Measurements from ENCODE around the gene SCYGR7. TPM values are rescaled to one million over a fixed set of nuclear protein-coding genes. Genes with fewer than 3 reads are reported as not detected.

The SCYGR7 gene
- total and polyA plus RNA-seq, 10 of the 15 experiments (the other 5 are each of a cell fraction or from before 2014, with no cell fraction given) = not detected

DNA sequence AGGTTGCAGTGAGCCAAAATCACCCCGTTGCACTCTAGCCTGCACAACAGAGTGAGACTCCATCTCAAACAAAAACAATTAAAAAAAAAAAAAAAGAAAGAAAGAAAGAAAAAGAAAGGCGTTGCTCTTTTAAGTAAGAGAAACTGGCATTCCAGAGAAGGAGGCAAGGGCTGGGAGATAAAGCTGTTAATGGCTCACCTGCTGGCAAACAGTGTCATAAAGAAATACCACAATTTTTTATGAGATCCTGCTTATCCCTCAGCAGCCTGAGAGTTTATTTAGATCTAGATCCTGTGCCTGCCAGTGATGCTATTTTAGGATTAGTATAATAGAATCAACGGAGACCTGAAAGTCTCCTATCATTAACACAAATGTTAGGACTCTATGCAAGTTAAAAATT, 26.6 kb upstream of the SCYGR7 start:
- CTCF ChIA-PET = no interaction called here
- Histone ChIP-seq H4K20me1 (ENCODE audit: control insufficient read depth, insufficient read depth) (no peaks in the 10 kb centered on the region), H3K27me3 (replicated peaks in 1 of 2; ENCODE audit: control insufficient read depth in 2 of 2, insufficient read depth in 2 of 2, low read length in 1 of 2) (peaks cover 2 to 3% of the 10 kb centered on the region in 2 experiments; a peak in 2 of 4 replicates), H2AFZ (ENCODE audit: control insufficient read depth, low read depth, low read length) (no peak overlapping the region), H3K4me2 (ENCODE audit: control insufficient read depth, insufficient read depth) (no peak overlapping the region), H3K4me1 (ENCODE audit: control insufficient read depth, insufficient read depth, low read length) (no peaks in the 10 kb centered on the region), H3K9ac (ENCODE audit: control insufficient read depth, insufficient read depth, low read length) (no peak overlapping the region), H3K27ac (ENCODE audit: control insufficient read depth, insufficient read depth) (no peak overlapping the region), H3K9me3 (replicated peaks; ENCODE audit: control insufficient read depth, insufficient read depth, low read length) (no peaks in the 10 kb centered on the region), H3K36me3 (ENCODE audit: control insufficient read depth in 2 of 2, insufficient read depth in 2 of 2, low read length in 1 of 2) (no peaks in the 10 kb centered on the region), H3K4me3 (no peak overlapping the region), H3K79me2 (ENCODE audit: control insufficient read depth, insufficient read depth, low read length) (no peaks in the 10 kb centered on the region)
- in situ Hi-C loops (cut with MboI) (no loop called here), intact Hi-C loops (cut with micrococcal nuclease; ENCODE audit: unreplicated experiment) (no loop called here)
- FAIRE-seq (no peak), ATAC-seq (no peak), DNase-seq (ENCODE audit: low read depth, low spot score) (no peak)
- RAD21 ChIA-PET (ENCODE audit: unreplicated experiment) = no interaction called here
- SMC1A ChIA-PET (ENCODE audit: uncharacterized antibody, unreplicated experiment) = no interaction called here
- no TSS peak for BruUV-seq (replicated peaks)
- 24% methylated on average over 3 of the region's 3 CpGs for WGBS (ENCODE audit: insufficient coverage, insufficient replicate concordance, low lambda C conversion rate, missing lambda C conversion rate)
- POLR2A ChIA-PET = interaction anchor here (0.7 kb wide), 1 partner anchor 51 kb away, joined by 4 read pairs; no protein-coding TSS in a partner anchor
- TF ChIP-seq CHD2 (IDR thresholded peaks at IDR 0.05; ENCODE audit: borderline replicate concordance, low read depth, low read length) (no peak), RB1 (IDR thresholded peaks at IDR 0.05; ENCODE audit: borderline replicate concordance) (no peak), YBX1 (IDR thresholded peaks at IDR 0.05) (no peak), BCL11A (IDR thresholded peaks at IDR 0.05; ENCODE audit: low read depth, low read length) (no peak), IRF5 (IDR thresholded peaks at IDR 0.05; ENCODE audit: borderline replicate concordance) (no peak), CBFB (IDR thresholded peaks at IDR 0.05; ENCODE audit: low read depth) (no peak), GABPA (IDR thresholded peaks at IDR 0.05; ENCODE audit: low read depth) (no peak), TCF3 (IDR thresholded peaks at IDR 0.05; ENCODE audit: borderline replicate concordance, insufficient read depth, low read depth, low read length) (no peak)
- TF ChIP-seq, protein P1, sequence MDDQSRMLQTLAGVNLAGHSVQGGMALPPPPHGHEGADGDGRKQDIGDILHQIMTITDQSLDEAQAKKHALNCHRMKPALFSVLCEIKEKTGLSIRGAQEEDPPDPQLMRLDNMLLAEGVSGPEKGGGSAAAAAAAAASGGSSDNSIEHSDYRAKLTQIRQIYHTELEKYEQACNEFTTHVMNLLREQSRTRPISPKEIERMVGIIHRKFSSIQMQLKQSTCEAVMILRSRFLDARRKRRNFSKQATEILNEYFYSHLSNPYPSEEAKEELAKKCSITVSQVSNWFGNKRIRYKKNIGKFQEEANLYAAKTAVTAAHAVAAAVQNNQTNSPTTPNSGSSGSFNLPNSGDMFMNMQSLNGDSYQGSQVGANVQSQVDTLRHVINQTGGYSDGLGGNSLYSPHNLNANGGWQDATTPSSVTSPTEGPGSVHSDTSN (IDR thresholded peaks at IDR 0.05; ENCODE audit: insufficient replicate concordance, low read depth, low read length) = no peak

Measured in GM12878 (cell line).